Measurements from ENCODE around the gene ABCG1.

The ABCG1 gene

GRCh38 chr21:42295845-42296244 lies 76.9 kb downstream of the ABCG1 start:
- no peak for DNase-seq

GRCh38 chr21:42296501-42296900 lies 77.6 kb downstream of the ABCG1 start:
- DNase-seq, result no peak

GRCh38 chr21:42297377-42297776 lies 78.4 kb downstream of the ABCG1 start:
- DNase-seq, result no peak

GRCh38 chr21:42298237-42298636 lies 79.3 kb downstream of the ABCG1 start:
- DNase-seq, result no peak

GRCh38 chr21:42298657-42299056 lies 79.7 kb downstream of the ABCG1 start:
- no peak for DNase-seq

- DNase-seq, result no peak
These were observed 80.5 kb downstream of the ABCG1 start for GRCh38 chr21:42299324-42300044.

- no peak for DNase-seq
These were observed 81.2 kb downstream of the ABCG1 start for GRCh38 chr21:42300045-42300583.

GRCh38 chr21:42300956-42301355 lies 82.0 kb downstream of the ABCG1 start:
- no peak for DNase-seq

- no peak for DNase-seq
These were observed 82.6 kb downstream of the ABCG1 start for GRCh38 chr21:42301371-42302075.

- peak; percentile 44 for DNase-seq
These were observed 83.2 kb downstream of the ABCG1 start for GRCh38 chr21:42302076-42302650.

GRCh38 chr21:42302794-42303193 lies 83.9 kb downstream of the ABCG1 start:
- DNase-seq, result peak; percentile 74

- no peak for DNase-seq
These were observed 84.5 kb downstream of the ABCG1 start for GRCh38 chr21:42303443-42303842.

- DNase-seq, result no peak
These were observed 85.9 kb downstream of the ABCG1 start for GRCh38 chr21:42304556-42305454.

- DNase-seq, result no peak
These were observed 86.8 kb downstream of the ABCG1 start for GRCh38 chr21:42305707-42306147.

- no peak for DNase-seq
These were observed 87.6 kb downstream of the ABCG1 start for GRCh38 chr21:42306366-42307035.

GRCh38 chr21:42307106-42307505 lies 88.2 kb downstream of the ABCG1 start:
- peak; percentile 52 for DNase-seq

GRCh38 chr21:42308161-42308913 lies 89.4 kb downstream of the ABCG1 start:
- no peak for DNase-seq

GRCh38 chr21:42308914-42309752 lies 90.2 kb downstream of the ABCG1 start:
- DNase-seq, result no peak

GRCh38 chr21:42309753-42310213 lies 90.8 kb downstream of the ABCG1 start:
- DNase-seq, result peak; percentile 18

GRCh38 chr21:42310411-42311001 lies 91.6 kb downstream of the ABCG1 start:
- DNase-seq, result no peak
